GM12878 (cell line): Measurements from ENCODE around the gene KDM6B.

ENCODE experiments used
- ATF2 ChIP-seq: IDR thresholded peaks from 2 replicates; pipeline ENCODE4 v1.6.1; 2012; ENCODE audit warnings: low read length, inconsistent platforms
- ATF7 ChIP-seq: fragments of 450-650 bp; IDR thresholded peaks from 2 replicates; pipeline ENCODE4 v1.6.1; 2016; ENCODE audit warnings: low read depth, mild to moderate bottlenecking
- CTCF ChIP-seq, 3 experiments: IDR thresholded peaks in 2 of 3; conservative IDR thresholded peaks in 1 of 3; 2 replicates each; pipeline ENCODE4 v1.5.1; 2011; ENCODE audit warnings: low read depth in 3 of 3, low read length in 3 of 3, mild to moderate bottlenecking in 3 of 3, control low read depth in 2 of 3, moderate library complexity in 2 of 3, inconsistent platforms in 1 of 3, mixed read lengths in 1 of 3; ENCODE audit not compliant: control insufficient read depth in 2 of 3, insufficient read depth in 1 of 3; ENCODE audit errors: extremely low read depth in 1 of 3
- EP300 ChIP-seq, 2 experiments: fragments of 150-350 bp in 1 of 2; IDR thresholded peaks; 2 replicates each; pipeline ENCODE4 v1.6.1; 2011 to 2012; ENCODE audit warnings: low read depth in 2 of 2, low read length in 2 of 2, borderline replicate concordance in 1 of 2, improper control_type of control experiment in 1 of 2, inconsistent platforms in 1 of 2; ENCODE audit not compliant: control insufficient read depth in 1 of 2
- ETV6 ChIP-seq, 2 experiments: fragments of 450-650 bp in 1 of 2; IDR thresholded peaks in 1 of 2; conservative IDR thresholded peaks in 1 of 2; 2 replicates each; pipeline ENCODE4 v1.6.1; 2014; ENCODE audit warnings: antibody characterized with exemption in 1 of 2, borderline replicate concordance in 1 of 2, low read depth in 1 of 2, mild to moderate bottlenecking in 1 of 2, moderate library complexity in 1 of 2
- FOXK2 ChIP-seq: fragments of 450-650 bp; IDR thresholded peaks from 2 replicates; pipeline ENCODE4 v1.6.1; 2017; ENCODE audit warnings: mild to moderate bottlenecking, moderate library complexity
- HDAC6 ChIP-seq: fragments of 200-600 bp; sonication (generic); IDR thresholded peaks from one replicate; pipeline ENCODE4 v1.8.0; 2017; ENCODE audit warnings: antibody characterized with exemption; ENCODE audit not compliant: unreplicated experiment
- MYC ChIP-seq: IDR thresholded peaks from 2 replicates; pipeline ENCODE4 v1.6.1; 2011; ENCODE audit warnings: mild to moderate bottlenecking, low read length, moderate library complexity, inconsistent platforms; ENCODE audit not compliant: insufficient read depth, insufficient replicate concordance, insufficient read length, severe bottlenecking
- POLR2A ChIP-seq: IDR thresholded peaks from 2 replicates; pipeline ENCODE4 v1.6.1; 2011; ENCODE audit warnings: low read depth, mild to moderate bottlenecking, low read length
- USF1 ChIP-seq: IDR thresholded peaks from 2 replicates; pipeline ENCODE4 v1.6.1; 2011; ENCODE audit warnings: borderline replicate concordance, low read depth, mild to moderate bottlenecking, moderate library complexity, mixed read lengths, low read length; ENCODE audit not compliant: insufficient read depth; ENCODE audit errors: extremely low read length

GRCh38 chr17:7882068-7882467 is 48.1 kb downstream of the KDM6B start:
- TF ChIP-seq USF1: no peak
- no peak for TF ChIP-seq ATF2
- TF ChIP-seq CTCF (IDR thresholded peaks at IDR 0.05 in 2 of 3, conservative IDR thresholded peaks at IDR 0.05 in 1 of 3; ENCODE audit: control insufficient read depth in 2 of 3, extremely low read depth in 1 of 3, insufficient read depth in 1 of 3, low read depth in 3 of 3, low read length in 3 of 3): no peak
- TF ChIP-seq POLR2A: no peak
- no peak for TF ChIP-seq ETV6 (conservative IDR thresholded peaks at IDR 0.05 in 1 of 2, IDR thresholded peaks at IDR 0.05 in 1 of 2; ENCODE audit: borderline replicate concordance in 1 of 2, low read depth in 1 of 2)
- TF ChIP-seq FOXK2: no peak
- no peak for TF ChIP-seq HDAC6
- TF ChIP-seq MYC: no peak
- TF ChIP-seq EP300 (IDR thresholded peaks at IDR 0.05; ENCODE audit: borderline replicate concordance in 1 of 2, control insufficient read depth in 1 of 2, low read depth in 2 of 2, low read length in 2 of 2): no peak
- no peak for TF ChIP-seq ATF7
